Stimulated activated CD8-positive, alpha-beta memory T cell treated with anti-CD3 and anti-CD28 coated beads, Interleukin-12 subunit alpha, Interleukin-12 subunit beta, amount 100 ng/mL, for 24 hours (primary cell): ENCODE results near the gene ATG10.
A peak's percentile ranks its signal among the peaks of the same experiment; 100 is the strongest.
"Not testable (repeated sequence)": the region's sequence is repeated elsewhere in the genome, so short reads cannot be mapped to it uniquely, and the experiment has no call there.

Experiments used
- DNase-seq: peaks from one replicate; pipeline ENCODE4 v3.0.0-alpha.2; 2020; ENCODE audit errors: extremely low read depth

Gene ATG10

DNA sequence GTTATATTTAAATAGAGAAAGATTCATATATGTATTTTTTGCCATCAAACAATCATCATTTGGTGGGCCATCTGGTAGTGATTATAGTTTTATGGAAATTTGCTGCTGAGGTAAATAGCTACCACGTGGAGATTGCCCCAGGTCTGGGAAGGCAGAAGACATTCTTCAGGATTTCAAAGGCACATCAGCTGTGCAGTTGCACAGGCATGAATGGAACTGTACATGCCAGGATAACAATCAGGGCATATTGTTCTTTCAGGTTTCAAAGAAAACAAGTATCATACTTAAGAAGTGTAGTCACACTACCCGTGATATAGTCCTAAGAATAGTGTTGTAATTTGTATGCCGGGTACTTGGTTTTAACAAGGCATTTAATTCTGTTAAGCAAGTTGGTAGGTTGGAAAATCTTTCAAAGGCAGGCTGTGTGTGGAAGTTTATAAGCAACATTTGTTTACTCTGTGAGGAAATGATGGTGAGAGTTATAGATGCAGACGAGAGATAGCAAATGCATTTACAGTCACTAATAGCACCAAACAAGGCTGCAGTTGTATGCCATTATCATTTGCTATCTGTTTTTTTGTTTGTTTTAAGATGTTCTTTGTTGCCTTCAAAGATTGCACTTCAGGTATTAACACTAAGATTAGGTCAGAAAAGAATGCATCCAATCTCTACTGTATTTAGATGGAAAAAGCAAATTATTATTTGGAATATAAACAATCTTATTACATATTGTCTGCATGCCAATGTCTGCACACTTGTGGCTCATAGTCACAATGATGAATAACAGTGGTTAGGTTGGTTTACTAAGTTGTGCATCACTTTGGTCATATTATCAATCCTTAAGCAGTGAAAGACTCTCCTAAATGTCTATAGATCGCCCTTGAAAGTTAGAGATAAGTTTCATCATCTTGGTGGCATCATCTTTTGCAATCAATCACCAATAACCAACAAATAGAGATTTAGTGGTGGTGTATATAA is 251.1 kb downstream of the ATG10 start:
- no peak for DNase-seq

DNA sequence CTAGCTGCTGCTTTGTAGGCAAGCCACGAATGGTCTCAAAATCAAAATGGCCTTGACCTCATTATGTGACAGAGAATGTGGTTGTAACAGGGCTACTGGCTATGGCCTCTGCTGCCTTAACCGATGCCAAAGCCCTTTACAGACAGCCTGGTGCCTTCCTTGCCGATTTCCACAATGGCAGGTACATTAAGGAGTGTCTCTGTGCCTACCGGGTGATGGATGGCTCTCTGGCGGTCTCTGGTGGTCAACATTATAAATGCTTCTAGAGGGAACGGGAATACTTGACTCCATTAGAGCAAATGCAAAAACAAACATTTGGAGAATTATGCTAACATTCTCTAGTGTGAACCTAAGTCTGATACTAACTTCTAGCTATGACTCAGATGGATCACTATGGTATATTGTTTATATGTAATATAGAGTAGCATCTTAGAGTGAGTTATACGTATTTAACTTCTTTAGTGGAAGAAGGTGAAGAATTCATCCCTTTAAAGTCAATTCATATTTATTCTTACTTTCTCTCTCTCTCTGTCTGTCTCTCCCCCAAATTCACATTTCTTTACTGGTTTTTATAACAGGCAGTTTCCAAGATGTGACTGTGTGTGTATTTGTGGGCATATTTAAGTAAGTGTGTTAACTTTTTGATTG is 253.8 kb downstream of the ATG10 start:
- peak; percentile 7 for DNase-seq

DNA sequence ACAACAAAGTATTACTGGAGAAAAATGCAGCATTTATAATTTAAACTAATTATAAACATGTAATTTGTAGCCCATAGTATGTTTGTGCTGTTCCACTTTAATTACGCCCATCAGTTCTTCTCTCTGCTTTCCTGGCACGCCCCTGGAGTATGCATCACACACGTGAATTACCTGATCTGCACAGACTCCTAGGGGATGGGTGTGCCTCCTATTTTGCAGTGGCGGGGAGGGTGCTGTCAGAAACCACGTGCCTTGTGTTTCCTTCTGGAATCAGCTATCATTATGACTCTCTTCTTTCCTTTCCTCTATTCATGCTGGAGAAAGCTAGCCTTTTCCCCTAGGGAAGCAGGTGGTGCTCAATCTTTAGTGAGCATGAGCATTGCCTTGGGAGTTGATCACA is 263.1 kb downstream of the ATG10 start:
- no peak for DNase-seq

DNA sequence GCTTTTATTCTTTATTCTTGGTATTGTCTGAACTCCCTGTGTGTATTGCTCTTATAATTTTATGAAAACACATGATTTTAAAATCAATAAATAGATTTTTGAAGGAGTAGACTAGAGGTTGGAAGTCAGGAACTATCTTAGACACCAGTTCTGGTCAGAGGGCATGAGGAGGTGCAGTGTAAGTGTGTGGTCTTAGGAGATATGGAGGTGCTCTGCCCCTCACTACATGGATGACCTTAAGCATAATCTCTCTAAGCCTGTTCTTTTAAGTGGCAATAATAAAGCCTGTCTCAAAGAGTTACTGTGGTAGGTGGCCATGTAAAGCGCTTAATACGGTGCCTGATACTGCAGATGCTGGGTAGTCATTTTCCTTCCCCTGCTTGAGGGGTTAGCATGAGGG is 272.3 kb downstream of the ATG10 start:
- no peak for DNase-seq

DNA sequence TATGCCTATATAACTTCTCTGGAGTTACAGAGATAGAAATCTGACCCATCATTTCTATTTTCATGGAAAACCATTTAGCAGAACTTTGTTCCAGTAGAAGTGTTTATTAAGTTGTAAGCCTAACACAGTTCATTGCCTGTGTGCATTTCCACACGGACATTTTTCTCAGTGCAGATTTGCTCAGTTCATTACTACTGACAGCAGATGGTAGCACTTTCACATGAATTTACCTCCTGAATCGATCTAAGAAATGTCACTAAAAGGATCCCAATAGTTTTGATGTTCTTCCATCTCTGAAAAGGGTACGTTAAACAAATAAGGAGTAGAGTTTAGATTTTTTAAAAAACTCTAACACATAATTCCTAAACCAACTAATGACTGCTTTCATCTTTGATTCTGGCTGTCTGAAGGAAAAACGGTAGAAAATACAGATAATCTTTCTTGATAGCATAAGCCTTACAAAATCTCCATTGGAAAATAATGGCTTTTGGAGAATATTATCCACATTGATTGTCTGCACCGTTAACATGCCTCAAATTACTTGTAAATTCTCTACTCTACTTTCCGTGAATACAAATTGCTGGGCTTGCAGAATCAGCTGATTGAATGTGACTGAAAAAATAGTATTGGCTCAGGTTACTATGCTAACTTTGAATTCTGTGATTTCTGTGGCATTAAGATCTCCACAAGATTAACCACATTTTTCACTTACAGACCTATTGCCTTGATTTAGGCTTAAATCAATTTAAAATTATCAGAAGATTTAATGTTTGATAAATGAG is 273.2 kb downstream of the ATG10 start:
- no peak for DNase-seq

DNA sequence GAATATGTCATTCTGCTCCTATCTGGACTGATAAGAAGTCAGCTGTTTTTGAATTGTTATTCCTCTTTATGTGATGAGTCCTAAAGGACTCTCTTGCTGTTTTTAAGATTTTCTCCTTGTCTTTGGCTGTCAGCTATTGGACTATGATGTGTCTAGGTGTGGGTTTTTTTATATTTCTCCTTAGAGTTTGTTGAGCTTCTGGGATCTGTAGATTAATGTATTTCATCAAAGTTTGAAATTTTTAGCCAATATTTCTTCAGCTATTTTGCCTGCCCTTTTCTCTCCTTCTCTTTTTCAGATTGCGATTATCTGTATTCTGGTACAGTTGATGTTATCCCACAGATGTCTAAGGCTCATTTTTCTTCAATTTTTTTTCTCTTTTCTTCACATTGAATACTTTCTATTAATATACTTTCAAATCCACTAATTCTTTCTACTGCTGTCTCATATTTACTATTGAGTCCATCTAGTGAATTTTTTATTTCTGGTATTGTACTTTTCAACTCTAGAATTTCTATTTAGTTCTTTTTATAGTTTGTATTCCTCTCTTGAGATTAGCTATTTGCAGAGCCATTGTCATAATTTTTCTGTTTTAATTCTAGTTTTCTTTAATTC is 275.2 kb downstream of the ATG10 start:
- DNase-seq = no peak

DNA sequence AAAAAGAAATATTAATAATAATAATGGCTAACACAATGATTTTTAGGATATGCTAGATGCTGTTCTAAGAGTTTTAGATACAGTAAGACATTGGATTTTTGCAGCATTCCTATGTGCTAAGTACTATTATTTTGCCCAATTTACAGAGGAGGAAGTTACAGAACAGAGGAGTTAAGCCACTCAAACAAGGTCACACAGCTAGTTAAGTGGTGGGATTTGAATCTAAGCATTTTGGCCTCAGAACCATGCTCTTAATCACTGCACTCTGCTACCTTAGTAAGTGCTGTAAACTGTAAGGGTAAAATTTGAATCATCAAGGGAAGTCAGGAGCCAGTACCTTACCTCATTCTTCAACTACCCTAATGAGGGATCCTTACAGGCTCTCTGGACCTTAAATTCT is 280.9 kb downstream of the ATG10 start:
- no peak for DNase-seq

DNA sequence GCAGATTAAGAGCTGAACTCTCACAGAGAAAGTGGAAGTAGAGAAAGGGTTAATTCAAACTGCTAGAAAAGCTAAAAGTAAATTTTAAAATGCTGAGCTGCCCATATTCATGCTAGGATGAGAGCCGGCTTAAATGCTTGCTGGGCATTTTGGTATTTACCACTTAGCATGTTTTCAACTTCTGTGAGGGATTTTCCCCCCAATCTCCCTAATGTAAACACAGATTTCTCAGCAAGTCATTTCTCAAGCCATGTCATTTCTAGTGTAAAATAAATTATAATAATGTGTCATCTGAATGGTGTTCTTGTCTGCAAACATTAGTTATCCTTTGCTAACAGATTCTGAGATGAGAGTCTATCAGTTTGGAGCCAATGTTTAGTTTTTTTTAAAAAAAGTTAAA is 284.0 kb downstream of the ATG10 start:
- DNase-seq = no peak

DNA sequence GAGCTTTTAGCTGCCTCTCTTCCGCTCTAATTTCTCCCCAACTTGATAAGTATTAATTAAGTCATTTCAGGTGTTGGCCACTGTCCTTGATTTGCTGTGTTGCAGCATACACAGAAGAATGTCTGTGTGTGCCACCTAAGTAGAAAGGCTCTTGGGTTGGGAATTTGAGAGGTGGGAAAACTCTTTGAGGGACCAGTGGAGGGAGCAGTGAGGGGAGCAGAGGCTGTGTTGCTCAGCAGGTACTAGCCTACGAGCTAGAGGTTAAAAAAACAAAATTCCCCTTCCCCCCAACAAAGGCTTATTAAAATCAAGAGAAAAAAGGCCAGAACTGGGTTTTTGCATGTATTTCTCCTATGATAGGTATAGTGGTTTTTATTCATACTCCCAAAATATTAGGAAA is 285.4 kb downstream of the ATG10 start:
- no peak for DNase-seq

DNA sequence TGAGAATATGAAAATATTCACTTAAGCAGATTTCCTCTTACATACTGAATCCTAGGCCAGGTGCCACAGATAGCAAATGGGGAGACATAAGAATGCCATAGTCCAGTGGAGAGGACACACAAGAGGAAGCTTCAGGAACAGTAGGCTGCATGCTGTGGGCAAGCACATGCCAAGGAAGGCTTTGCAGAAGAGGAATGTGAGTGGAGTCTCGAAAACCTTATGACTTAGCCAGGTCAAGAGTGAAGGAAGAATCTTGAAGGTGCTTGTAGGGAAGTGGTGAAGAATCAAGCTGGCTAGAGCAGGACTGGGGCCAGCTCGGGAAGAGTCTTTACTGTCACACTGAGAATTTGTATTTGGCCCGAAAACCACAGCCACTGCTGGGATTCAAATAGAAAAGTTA is 285.9 kb downstream of the ATG10 start:
- no peak for DNase-seq

DNA sequence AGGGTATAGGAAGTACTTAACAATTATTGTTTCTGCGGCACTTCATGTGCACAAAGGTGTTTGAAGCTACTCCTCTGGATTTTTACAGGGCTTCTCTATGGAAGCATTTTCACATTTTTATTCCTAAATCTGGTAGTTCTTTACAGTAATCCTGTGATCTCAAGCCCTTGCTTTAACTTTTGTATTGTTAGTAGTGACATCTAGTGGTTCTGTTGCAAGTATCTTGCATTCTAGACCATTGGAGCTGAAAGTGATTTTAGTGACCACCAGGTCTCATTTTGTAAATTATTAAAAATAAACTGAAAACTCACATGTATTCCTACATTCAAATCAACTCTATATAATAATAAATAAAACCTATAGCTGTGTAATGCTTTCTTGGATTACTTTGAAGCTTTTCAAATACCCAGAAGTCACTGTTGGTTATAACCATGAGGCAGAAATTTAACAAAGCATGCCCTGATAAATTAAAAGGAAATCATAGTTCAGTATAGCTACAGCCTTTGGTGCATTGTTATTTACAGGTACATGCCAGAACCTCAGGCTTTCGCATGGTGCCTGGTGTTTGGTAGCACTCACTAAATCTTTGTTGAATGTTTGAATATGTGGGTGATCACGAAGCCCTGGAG is 287.5 kb downstream of the ATG10 start:
- DNase-seq = no peak

DNA sequence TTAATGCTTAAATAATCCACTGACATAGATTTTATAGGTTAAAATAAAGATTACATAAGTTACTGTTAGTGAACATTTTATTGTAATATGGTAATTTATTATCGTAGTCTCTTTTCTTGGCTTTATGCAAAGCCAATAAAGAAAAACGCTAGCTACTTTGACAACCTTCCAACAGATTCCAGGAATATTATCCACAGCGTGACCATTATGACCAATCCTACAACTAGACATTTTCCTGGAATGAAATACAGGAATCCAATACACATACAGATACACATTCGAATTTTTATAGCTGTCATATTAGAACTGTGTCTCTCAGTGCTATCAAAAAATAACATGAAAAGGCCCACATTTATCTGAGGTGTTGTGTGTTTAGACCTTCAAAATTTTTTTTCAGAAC is 293.2 kb downstream of the ATG10 start:
- no peak for DNase-seq

DNA sequence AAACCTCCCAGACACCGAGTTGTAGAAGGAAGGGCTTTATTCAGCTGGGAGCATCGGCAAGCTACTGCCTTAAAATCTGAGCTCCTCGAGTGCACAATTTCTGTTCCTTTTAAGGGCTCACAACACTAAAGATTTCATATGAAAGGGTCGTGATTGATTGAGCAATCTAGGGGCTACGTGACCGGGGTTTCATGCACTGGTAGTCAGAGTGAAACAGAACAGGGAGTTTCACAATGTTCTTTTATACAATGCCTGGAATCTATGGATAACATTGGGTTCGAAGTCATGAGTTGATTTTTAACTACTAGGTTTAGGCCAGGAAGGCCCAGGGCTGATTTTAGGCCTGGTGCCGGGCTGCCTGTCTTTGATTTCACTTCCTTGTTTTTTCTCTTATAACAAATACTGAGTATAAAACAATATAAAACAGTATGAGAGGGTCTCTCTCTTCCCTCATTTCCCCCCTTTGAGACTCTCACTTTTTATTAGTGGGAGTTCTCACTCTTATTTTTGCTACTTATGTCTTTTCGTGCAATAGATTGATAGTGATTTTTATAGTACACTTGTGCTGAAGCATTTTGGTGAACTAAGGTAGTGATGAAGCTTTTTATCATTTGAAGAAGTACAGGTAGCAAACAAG is 295.6 kb downstream of the ATG10 start:
- DNase-seq = not testable (repeated sequence)

DNA sequence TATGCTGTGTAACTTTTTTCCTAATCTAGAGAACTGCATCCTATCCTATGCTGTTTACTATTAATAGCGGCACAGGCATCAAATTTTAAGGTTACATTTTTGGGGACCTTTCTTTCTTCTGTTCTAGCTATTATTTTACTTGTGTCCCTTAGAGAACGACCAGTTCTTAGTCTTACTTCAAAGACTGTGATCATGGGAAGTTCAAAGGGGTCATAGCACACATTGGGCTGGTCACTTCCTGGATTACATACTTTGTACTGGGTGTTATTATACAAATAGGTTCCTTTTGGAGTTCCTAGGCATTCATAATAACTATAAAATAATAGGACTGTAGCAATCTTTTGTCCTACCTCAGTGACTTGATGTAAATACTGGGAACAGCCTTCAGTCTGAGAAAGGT is 297.5 kb downstream of the ATG10 start:
- DNase-seq = not testable (repeated sequence)

DNA sequence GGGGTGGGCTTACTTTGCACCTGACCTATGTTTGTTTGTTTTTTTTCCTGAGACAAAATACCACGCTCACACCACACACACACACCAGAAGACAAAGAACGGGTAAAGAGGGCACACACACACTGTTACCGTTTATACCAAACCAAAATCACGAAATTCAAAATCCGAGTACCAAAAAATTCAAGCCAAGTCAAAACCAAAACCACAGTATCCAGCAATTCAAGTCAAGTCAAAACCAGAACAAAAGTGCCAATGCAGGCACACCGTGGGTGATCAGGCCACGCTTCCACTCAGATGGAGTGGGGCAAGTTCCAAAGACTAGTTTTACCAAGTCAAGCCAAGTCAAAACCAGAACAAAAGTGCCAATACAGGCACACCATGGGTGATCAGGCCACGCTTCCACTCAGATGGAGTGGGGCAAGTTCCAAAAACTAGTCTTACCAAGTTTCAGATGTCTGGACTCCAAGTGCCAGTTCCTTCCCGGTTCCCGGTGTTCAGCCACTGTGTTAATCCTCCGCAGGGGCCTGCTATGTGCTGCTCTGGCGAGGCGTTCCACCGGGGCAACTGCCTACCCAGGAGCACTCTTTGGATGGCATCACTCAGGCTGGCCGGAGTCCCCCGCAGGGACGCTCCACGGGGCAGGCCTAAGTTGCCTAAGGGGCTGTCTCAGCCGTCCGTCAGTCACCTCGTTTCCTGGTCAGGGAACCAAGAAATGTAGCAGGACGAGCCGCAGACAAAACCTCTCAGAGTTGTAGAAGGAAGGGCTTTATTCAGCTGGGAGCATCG is 300.9 kb downstream of the ATG10 start:
- not testable (repeated sequence) for DNase-seq

DNA sequence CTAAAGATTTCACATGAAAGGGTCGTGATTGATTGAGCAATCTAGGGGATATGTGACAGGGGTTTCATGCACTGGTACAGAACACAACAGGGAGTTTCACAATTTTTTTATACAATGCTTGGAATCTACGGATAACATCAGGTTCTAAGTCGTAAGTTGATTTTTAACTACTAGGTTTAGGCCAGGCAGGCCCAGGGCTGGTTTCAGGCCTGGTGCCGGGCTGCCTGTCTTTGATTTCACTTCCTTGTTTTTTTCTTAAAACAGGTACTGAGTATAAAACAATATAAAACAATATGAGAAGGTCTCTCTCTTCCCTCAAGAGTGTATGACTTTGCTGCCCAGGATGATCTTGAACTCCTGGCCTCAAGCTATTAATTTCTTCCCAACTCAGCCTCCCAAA is 301.6 kb downstream of the ATG10 start:
- DNase-seq = not testable (repeated sequence)

DNA sequence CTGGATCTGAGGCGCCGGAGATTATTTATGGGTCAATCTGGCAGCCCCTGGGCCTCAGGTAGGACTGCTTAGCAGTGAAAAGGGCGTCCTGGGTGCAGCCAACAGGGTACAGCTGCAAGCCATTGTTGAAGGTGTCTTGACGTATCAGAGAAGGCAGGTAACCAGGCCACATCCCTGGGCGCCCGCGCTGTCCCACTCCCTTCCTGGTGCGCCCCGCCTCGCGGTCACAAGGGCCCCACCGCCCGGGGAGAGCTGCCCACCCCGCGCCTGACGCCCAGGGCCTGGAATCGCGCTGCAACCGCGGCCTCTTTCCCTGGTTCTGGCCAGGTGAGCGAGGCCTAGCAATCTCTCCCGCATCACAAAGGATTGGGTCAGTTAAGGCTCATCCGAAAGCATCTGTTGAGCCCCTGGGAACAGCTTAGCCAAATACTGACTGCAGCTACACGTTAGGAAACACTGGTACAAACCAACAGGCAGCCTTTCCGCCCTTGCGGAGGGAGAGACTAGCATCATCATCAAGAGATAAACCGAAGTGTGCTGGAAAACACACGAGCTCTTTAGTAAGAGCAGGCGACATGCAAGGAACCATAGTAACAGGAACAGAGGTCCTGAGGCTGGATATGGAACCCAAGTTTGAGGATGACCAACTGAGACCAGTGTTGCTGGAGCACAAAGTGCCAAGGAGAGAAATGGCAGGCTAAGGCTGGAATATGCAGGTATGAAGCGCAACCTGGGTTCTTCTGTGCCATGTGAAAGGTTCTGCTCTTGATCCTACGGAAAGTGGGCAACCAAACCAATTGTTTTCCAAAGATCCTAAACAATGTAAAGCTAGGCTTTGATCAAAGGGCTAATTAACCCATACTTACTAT is 302.8 kb downstream of the ATG10 start:
- DNase-seq = no peak

DNA sequence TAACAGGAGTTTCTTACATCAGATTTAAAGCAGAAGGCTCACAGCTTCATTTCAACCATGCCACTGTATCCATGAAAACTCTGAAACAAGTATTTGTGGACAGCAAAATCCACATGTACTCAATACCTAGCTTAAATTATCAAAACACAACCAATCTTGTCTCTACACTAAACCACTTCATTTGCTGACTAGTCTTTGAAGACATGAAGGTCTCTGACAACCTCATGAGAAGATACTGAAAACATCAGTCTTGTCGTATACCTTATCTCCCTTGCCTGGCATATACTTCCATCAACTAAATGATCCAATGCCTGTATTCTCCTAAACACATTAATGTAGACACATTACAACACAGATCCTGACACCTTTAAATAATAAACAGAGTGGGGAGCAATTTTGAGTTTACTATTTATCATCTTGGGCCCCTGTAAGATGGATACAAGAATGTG is 303.4 kb downstream of the ATG10 start:
- no peak for DNase-seq
